WI38 (cell line): ENCODE data around the gene NTNG1.

Source experiments
- H3K4me3 ChIP-seq: 2 replicates; pipeline ENCODE4 v1.5.1; 2011; ENCODE audit warnings: low read depth, mild to moderate bottlenecking, control low read depth, low read length
- CTCF ChIP-seq: IDR thresholded peaks from 2 replicates; pipeline ENCODE4 v1.5.1; 2012; ENCODE audit warnings: low read depth, mild to moderate bottlenecking, control low read depth, low read length

Gene NTNG1

GRCh38 chr1:107486349-107486748 lies 345.5 kb downstream of the NTNG1 start:
- no peak for TF ChIP-seq CTCF

GRCh38 chr1:107487506-107487905 lies 346.7 kb downstream of the NTNG1 start:
- no peak overlapping the region for H3K4me3 ChIP-seq
- TF ChIP-seq CTCF = no peak

More at GRCh38 chr1:107486349-107486748, 345.5 kb downstream of the NTNG1 start:
- H3K4me3 ChIP-seq = no peak overlapping the region

- no peak overlapping the region for H3K4me3 ChIP-seq
- no peak for TF ChIP-seq CTCF
Observed at GRCh38 chr1:107491582-107491981, 350.7 kb downstream of the NTNG1 start.

- no peak overlapping the region for H3K4me3 ChIP-seq
- TF ChIP-seq CTCF = no peak
Observed at GRCh38 chr1:107493111-107493716, 352.4 kb downstream of the NTNG1 start.

- H3K4me3 ChIP-seq = no peak overlapping the region
- TF ChIP-seq CTCF = no peak
Observed at GRCh38 chr1:107494061-107494460, 353.2 kb downstream of the NTNG1 start.

- no peak for TF ChIP-seq CTCF
- H3K4me3 ChIP-seq = no peak overlapping the region
Observed at GRCh38 chr1:107496002-107496401, 355.2 kb downstream of the NTNG1 start.

- H3K4me3 ChIP-seq = no peak overlapping the region
- no peak for TF ChIP-seq CTCF
Observed at GRCh38 chr1:107499139-107499744, 358.4 kb downstream of the NTNG1 start.
